ENCODE data around the gene PAMR1.

PAMR1 gene

GRCh38 chr11:35454362-35454761, 71.1 kb downstream of the PAMR1 start:
- DNase-seq (ENCODE audit: low read depth in 2 of 2) = no peak

- DNase-seq (ENCODE audit: low read depth in 2 of 2) = no peak
Observed at GRCh38 chr11:35436581-35437250, 88.7 kb downstream of the PAMR1 start.

DNA sequence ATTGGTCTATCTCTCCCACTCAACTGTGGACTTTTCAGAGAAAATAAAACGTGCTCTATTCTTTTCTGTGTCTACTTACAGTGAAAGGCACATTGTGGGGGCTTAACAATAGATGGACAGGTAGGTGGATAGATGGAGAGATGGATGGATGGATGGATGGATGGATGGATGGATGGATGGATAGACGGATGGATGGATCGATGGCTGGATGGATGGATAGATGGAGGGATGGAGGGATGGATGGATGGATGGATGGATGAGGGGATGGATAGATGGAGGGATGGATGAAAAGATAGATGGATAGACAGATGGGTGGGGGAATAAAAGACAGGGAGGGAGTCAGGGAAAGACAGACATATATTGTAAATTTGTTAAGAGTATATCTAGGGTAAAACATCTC, 91.8 kb downstream of the PAMR1 start:
- DNase-seq (ENCODE audit: low read depth in 2 of 2) = no peak

GRCh38 chr11:35432464-35432863, 93.0 kb downstream of the PAMR1 start:
- DNase-seq (ENCODE audit: low read depth in 2 of 2) = no peak

DNA sequence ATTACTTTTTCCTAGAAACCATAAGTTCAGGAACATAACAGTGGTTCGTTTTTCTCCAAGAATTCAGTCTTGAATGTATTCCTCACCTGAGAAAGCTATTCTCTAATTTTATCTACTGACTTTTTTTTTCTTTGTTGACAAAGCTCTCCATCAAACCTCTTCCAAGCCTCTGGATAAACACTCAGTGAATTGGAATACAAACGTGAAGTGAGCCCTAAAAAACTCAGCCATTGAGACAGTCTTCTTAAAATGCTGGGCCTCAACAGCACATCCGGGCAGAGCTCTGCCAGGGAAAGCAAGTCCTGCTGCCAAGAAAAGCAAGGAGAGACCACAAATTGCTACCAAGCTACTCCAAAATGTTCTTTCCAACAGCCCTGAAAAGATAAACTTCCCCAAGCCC, 98.3 kb downstream of the PAMR1 start:
- no peak for DNase-seq (ENCODE audit: low read depth in 2 of 2)

GRCh38 chr11:35426351-35426750, 99.1 kb downstream of the PAMR1 start:
- DNase-seq (ENCODE audit: low read depth in 2 of 2) = no peak

DNA sequence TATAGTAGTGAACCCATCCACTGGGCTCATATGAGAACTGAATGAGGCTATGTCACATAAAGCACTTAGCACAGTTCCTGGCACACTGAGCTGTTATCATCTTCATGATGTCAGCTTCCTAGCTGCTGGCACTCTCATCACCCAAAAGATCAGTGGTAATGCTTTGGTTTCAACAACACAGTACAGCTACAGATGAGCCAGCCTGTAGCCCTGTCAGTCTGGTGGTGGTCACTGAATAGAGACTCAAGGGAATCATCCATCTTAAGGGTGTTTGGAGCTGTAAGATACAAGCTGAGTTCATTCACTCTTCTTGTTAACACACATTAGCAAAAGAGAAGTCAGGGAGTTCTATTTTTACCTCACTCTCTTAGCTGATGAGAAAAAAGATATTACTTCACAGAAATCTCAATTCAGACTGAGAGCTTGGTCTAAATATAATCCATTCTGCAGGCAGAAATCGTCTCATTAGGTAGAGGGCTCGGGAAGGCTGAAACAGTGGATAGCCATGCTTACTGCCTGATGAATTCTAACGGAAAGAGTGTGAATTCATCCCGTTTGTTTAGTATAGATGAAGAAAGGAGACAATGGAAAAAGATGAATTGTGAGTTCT, 99.7 kb downstream of the PAMR1 start:
- DNase-seq (ENCODE audit: low read depth in 2 of 2) = no peak

DNA sequence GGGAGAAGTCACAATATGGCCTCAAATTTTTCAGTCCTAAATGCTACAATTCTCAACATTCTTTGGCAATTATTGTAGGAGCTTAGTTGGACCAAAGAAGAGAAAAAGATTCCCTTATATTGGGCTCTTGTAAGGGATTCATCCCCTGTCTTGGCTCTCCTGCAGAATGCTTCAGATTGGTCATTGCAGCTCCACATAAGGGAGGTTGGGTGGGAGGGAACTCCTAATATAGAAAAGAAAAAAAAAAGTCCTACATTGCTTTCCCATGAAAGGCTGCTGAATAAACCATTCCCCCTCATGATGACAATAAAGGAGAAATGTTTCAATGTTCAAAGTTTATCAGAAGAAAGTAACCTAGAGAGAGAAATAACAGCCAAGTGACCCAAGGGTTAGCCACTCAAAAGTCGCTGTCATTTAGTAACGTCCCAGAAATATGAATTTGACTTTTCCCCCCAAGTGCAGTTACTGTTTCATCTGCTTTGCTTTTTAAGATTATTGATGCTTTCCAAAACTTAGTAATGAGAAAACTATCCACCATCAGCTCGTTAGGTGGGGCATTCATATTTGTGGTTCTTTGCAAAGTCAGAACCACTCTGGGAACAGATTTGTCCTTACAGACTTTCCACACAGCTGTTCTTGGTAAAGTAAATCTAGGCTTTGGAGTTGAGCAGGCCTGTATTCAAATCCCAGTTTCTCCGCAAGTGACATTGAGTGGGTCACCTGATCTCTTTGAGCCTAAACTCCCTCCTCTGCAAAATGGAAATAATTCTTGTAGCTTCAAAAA, 101.1 kb downstream of the PAMR1 start:
- no peak for DNase-seq (ENCODE audit: low read depth in 2 of 2)

DNA sequence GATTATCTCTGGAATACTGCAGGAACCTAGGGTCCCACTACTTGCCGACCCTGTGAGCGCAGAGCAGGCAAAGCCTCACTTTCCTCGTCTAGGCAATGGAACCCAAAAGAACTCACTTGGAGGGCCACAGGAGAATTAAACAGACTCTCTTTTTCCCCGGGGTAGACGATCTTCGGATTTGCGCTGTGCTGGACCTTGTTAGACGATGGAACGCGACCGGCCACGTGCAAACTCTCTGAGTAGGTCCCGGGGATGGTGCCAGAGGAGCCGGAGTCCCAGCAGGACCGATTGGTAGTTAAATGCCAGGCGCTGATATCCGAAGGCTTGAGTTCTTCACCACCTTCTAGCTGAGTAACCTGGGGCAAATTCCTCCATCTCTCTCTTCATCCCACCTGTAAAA, 105.0 kb downstream of the PAMR1 start:
- DNase-seq (ENCODE audit: low read depth in 2 of 2) = no peak

GRCh38 chr11:35419830-35420333, 105.5 kb downstream of the PAMR1 start:
- no peak for DNase-seq (ENCODE audit: low read depth in 2 of 2)

DNA sequence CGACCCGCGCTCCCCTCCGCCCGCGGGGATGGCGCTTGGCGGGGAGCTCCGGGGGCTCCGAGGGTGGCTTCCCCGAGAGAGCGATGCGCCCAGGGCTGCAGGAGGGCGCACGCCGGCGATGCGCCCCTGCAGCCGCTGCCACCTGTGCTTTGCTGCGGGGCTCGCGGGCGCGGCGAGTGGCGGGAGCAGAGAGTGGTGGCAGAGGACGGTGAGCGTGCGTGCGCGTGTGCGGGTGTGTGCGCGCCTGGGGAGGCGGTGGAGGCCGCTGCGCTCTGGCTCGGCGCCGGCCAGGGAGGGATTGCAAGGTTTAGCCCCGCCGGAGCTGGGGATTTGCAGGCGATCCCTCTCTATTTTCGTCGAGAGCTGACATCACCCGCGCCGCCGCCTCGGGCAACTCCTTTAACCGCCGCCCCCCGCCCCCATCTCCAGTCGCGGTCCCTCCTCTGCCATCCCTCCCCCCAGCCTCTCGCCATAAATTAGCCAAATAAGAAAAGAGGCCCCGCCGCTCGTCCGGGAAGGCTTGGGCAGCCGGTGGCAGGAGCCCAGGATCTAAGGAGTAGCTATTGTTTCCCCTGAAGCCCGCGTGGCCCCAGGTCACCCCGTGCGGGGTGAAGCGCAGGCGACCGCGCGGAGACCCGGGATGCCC, 106.1 kb downstream of the PAMR1 start, which contains the start of gene SLC1A2:
SLC1A2 (minus strand) TSS at position 375 of the 646 bp plus-strand sequence. CDS start 592 bp downstream, outside the sequence.
- no peak for DNase-seq (ENCODE audit: low read depth in 2 of 2)

DNA sequence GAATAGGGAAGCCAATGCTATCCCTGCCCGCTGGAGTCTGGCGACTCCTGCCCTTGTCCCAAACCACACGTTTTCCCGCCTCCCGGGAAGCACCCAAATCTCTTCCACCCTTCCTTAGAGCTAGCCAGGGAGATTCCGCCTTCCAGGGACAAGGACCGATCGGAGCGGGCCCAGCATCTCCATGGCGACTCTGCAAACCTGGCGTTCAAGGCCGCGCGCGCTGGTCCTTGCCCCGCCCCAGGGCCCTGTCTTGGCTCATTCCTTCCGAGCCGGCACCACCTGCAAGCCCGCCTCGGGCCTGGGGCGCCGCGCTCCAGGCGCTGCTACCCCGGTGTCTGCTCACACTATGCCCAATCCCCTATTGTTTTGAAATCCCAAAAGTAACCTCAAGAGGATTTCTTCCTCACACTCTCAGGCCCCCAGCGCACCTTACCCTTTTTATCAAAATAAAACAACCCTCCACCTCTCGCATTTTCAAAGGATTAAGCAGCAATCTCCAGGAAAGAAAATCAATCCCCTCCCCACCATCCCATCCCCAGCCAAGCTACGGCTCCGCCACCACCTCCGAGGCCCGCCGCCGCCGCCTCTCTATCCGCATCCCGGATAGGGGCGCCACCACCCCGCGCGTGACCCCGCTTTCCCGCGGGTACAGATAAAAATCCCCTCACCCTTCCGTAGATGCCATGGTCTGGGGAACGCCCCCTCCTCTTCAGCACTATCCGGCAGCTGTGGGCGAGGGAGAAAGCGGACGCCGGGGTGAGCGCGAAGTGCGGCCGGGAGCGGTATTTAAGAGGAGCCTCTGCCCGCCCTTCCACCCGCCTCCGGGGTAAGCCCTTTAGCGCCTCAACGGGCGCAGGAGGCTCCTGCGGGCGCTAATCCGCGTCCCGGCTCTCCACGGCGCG, 106.9 kb downstream of the PAMR1 start:
- no peak for DNase-seq (ENCODE audit: low read depth in 2 of 2)

GRCh38 chr11:35415487-35415886, 109.9 kb downstream of the PAMR1 start:
- no peak for DNase-seq (ENCODE audit: low read depth in 2 of 2)

DNA sequence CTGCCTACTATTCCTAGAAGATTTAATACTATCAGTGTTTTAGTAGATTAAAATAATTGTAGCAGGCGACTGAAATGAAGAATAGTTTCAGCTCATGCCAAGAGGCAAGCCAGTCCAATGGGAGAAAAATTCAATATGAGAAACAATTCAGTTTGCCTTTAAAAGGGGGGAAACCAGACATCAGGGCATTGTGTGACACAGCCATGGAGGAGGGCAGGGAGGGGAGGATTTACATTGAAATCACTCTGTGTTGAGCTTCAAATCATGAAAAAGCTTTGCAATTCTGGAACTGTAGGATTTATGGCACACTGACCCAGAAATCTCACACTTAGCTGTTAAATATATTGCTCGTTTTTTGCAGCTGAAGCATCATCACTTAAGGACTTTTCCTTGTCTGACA, 110.6 kb downstream of the PAMR1 start:
- DNase-seq (ENCODE audit: low read depth in 2 of 2) = no peak

DNA sequence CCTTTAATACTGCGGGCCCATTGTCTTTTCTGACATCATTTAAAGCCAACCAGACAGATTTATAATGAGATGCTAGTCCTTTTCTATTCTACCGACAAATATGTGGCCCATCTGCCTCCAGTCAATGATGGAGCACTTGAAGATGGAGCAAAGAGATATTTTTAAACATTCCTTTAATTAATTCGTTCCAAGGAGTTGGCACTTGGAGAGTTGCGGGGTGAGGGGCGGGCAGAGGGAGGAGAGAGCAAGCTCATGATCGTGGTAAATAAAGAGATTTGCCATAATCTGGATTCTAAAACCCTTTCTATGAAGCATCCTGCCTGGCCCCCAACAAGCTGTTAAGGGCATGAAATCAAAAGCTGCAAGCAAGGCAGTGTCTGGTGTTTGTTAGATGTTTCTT, 111.1 kb downstream of the PAMR1 start:
- no peak for DNase-seq (ENCODE audit: low read depth in 2 of 2)

- no peak for DNase-seq (ENCODE audit: low read depth in 2 of 2)
Observed at GRCh38 chr11:35413598-35413997, 111.8 kb downstream of the PAMR1 start.

- DNase-seq (ENCODE audit: low read depth in 2 of 2) = no peak
Observed at GRCh38 chr11:35412285-35412684, 113.1 kb downstream of the PAMR1 start.

DNA sequence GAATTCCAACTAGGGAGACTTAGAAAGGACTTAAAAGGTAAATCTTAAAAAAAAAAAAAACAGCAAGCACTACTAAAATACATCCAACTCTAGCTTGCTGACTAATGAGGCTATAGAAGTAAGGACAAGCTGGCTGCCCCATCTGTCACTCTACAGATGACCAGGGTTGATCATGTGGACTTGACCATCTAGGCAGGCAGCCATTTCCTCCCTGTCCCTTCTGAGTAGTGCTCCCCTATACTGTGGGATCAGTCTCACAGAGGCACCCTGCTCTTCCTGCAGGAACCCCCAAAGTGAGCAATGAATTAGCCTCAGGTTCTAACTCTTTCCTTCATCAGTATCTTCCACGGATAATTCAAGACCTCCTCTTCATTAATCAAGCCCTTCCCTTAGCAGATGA, 118.4 kb downstream of the PAMR1 start:
- DNase-seq (ENCODE audit: low read depth in 2 of 2) = no peak

GRCh38 chr11:35404388-35404775, 121.0 kb downstream of the PAMR1 start:
- DNase-seq (ENCODE audit: low read depth in 2 of 2) = no peak

- DNase-seq (ENCODE audit: low read depth in 2 of 2) = no peak
Observed at GRCh38 chr11:35403765-35404387, 121.5 kb downstream of the PAMR1 start.
